Right hindlimb (tissue), 1 donor: Measurements from ENCODE around the gene ANO3.

Source experiments
- DNase-seq: peaks from one replicate; pipeline ENCODE4 v3.0.0-alpha.2; 2018

Gene ANO3

GRCh38 chr11:26649884-26650283, 318.0 kb downstream of the ANO3 start:
- DNase-seq = peak; percentile 42

- DNase-seq = no peak
These were observed 320.0 kb downstream of the ANO3 start for GRCh38 chr11:26651916-26652315.

GRCh38 chr11:26655287-26655686, 323.4 kb downstream of the ANO3 start:
- DNase-seq = no peak

GRCh38 chr11:26662916-26663315, 331.0 kb downstream of the ANO3 start:
- DNase-seq = no peak

- DNase-seq = no peak
These were observed 333.1 kb downstream of the ANO3 start for GRCh38 chr11:26665036-26665435.

GRCh38 chr11:26665946-26666345, 334.0 kb downstream of the ANO3 start:
- DNase-seq = no peak

GRCh38 chr11:26675233-26675928, 343.5 kb downstream of the ANO3 start:
- DNase-seq = no peak

- no peak for DNase-seq
These were observed 344.7 kb downstream of the ANO3 start for GRCh38 chr11:26676641-26677040.

- DNase-seq = no peak
These were observed 345.6 kb downstream of the ANO3 start for GRCh38 chr11:26677566-26677965.

GRCh38 chr11:26687351-26687750, 355.4 kb downstream of the ANO3 start:
- no peak for DNase-seq

- no peak for DNase-seq
These were observed 356.8 kb downstream of the ANO3 start for GRCh38 chr11:26688701-26689100.

- DNase-seq = no peak
These were observed 364.4 kb downstream of the ANO3 start for GRCh38 chr11:26696330-26696729.

- DNase-seq = no peak
These were observed 366.3 kb downstream of the ANO3 start for GRCh38 chr11:26698224-26698623.

- DNase-seq = no peak
These were observed 368.8 kb downstream of the ANO3 start for GRCh38 chr11:26700574-26701235.

GRCh38 chr11:26702406-26702805, 370.5 kb downstream of the ANO3 start:
- DNase-seq = peak; percentile 79

- no peak for DNase-seq
These were observed 371.7 kb downstream of the ANO3 start for GRCh38 chr11:26703411-26704191.

GRCh38 chr11:26704249-26704648, 372.3 kb downstream of the ANO3 start:
- no peak for DNase-seq

GRCh38 chr11:26706181-26706580, 374.3 kb downstream of the ANO3 start:
- no peak for DNase-seq

- no peak for DNase-seq
These were observed 377.0 kb downstream of the ANO3 start for GRCh38 chr11:26708736-26709456.

GRCh38 chr11:26710489-26710888, 378.6 kb downstream of the ANO3 start:
- no peak for DNase-seq

- no peak for DNase-seq
These were observed 380.6 kb downstream of the ANO3 start for GRCh38 chr11:26712497-26712896.
